Middle frontal gyrus (tissue), 1 donor: Measurements from ENCODE around the gene TFR2.
A peak's percentile ranks its signal among the peaks of the same experiment; 100 is the strongest.

Experiments used
- DNase-seq: peaks from one replicate; pipeline ENCODE4 v3.0.0-alpha.2; 2015; ENCODE audit warnings: low spot score; ENCODE audit errors: extremely low spot score

Gene TFR2

DNA sequence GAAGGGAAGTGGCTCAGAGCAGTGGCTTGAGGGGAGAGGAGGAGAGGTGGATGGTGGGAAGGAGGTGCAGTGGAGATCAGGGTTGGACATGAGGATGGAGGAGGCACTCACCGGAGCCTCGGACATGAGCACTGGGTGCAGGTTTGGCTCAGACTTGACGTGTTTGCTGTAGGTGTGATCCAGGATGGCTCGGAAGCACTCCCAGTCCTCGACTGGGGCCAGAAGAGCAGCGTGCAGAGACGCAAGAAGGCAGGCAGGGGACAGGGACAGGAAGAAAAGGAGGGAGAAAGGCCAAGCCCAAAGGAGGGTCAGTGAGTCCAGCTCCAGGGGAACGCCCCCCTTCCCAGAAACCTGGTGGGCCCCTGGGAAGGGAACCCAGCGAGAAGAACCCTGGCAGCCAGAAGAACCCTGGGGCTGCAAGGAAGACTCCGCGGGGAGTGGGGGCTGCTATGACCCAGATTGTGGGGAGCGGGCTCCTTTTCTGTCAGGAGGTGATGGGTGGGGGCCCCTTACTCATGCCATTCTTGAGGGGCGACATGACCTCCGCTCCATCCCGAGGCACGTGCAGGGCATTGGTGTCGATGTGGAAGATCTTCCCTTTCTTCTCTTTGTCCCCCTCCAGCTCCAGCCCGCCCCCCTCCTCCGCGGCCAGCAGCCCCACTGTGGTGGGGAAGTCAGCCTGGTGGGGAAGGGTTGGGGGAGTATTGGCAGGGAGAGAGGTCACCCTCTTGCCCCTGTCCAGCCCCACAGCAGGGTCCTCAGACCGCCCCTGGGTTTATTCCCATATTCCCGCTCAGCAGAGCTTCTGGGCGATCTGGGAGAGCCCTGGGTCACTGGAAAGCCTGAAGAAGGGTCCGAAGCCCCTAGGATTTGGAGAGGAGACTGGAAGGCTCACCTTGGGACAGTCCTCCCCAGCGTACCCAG is 13.8 kb upstream of the TFR2 start:
- no peak for DNase-seq

GRCh38 chr7:100649826-100650565 is 8.6 kb upstream of the TFR2 start:
- no peak for DNase-seq

GRCh38 chr7:100642534-100642907 is 1.2 kb upstream of the TFR2 start:
- DNase-seq: no peak

GRCh38 chr7:100641860-100642533 is 645 bp upstream of the TFR2 start:
- DNase-seq: no peak

- no peak for DNase-seq
Measured at GRCh38 chr7:100640517-100641440, 573 bp downstream of the TFR2 start.

DNA sequence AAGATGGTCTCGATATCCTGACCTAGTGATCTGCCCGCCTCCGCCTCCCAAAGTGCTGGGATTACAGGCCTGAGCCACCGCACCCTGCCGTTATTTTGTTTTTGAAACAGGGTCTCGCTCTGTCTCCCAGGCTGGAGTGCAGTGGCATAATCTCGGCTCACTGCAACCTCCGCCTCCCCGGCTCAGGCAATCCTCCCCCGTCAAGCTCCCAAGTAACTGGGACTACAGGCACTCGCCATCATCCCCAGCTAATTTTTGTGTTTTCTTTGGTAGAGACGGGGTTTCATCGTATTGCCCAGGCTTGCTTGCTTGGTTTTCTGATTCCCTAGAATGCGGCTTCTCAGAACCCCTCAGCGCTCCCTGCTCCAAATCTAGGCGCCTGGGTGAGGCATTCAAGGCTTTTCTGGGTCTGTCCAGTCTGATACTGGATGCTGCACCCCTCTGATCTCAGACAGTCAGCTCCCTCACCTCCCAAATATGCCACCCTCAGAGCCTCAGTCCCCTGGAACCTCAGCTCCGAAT is 1.3 kb downstream of the TFR2 start:
- DNase-seq: no peak

- DNase-seq: no peak
Measured at GRCh38 chr7:100632951-100633717, 8.2 kb downstream of the TFR2 start.

DNA sequence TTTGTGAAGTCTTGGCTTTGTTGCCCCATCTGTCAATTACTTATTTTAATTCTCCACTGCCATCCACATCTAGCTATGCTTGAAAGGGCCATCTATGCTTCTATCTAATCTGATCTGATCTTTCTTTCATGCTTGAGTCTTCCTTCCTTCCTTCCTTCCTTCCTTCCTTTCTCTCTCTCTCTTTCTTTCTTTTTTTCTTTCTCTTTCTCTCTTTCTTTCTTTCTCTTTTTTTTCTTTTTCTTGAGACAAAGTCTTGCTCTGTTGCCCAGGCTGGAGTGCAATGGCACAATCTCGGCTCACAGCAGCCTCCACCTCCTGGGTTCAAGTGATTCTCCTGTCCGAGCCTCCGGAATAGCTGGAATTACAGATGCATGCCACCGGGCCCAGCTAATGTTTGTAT is 11.3 kb downstream of the TFR2 start:
- DNase-seq: no peak

DNA sequence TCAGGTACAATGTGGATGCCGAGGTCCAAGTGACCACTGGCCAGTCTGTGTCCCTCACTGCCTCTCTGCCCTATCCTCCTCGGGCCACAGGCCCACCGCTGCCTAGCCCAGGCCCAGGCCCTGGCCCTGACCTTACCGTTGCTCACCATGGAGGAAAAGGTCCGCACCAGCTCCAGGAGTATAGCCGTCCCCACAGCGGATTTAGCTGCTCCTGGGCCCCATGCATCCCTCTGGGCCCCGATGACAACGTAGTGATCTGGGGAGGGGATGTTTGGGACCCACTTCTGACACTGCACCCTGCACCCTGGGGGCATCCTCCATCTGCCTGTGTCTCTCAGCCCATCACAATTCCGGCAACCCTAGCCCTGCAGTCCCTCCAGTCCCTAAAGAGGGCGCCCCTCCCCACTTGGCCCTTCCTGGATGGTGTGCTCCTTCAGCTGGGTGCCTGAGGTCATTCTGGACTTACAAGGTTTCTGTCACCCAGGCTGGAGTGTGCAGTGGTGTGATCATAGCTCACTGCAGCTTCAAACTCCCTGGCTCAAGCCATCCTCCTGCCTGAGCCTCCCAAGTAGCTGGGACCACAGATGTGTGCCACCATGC is 12.1 kb downstream of the TFR2 start:
- DNase-seq: no peak

DNA sequence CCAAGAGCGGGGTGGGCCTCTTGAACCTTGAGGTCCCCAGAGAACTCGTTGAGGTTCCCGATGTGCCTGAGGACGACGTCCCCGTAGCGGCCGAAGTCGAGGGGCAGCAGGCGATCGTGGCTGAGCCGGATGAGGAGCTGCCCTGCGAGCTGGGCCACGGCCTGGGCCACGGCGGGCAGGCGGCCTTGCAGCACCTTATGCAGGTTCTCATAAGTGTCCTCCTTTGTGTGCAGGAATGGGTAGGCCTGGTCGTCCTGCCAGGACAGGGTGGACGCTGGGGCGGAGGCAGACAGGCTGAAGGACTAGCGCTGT is 14.2 kb downstream of the TFR2 start:
- DNase-seq: no peak

DNA sequence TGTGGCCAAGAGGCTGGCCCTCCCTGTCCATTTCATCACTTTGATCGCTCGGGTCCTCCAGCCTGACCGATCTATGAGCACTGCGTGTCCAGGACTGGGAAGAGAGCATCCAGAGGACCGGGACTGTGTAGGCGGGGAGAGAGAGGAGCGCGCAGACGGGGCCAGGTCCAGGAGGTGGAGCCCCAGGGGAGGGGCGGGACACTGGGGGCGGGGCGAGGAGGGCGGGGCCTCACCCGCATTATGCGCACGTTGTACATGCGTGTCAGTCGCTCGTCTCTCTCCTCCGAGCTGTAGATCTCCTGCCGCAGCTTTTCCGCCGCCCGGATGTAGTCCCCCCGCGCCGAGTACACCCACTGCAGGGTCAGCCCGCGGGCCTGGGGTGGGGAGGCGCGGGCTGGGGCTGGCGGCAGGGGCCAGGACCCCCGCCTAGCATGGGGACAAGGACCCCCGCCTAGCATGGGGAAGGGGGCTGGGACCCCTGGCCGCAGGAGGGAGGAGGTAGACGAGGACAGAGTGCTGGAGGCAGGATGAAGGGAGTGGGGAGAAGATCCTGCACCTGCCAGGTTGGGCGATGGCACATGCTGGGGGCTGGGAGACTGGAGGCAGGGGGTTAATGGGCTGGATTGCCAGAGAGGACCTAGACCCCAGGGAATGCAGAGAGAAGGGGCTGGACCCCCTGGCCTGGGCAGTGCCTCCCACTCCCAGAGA is 14.7 kb downstream of the TFR2 start:
- DNase-seq: peak; percentile 29

DNA sequence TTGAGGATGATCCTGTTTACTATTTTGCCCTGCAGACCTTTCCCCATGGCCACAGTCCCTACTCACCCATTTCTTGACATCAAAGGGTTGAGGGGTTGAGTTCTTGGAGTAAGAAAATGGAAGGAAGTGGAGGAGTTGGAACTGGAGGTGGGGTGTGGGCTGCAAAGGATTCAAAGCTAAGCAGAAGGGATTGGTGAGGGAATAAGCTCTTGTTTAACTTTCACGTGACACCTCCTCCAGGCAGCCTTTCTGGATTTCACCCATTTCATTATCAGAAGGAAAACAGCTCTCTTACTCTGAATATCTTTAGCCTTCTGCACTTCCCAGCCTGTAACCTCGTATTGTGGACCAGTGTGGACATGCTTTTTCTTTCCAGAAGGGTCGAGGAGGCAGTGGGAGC is 15.3 kb downstream of the TFR2 start:
- DNase-seq: no peak

DNA sequence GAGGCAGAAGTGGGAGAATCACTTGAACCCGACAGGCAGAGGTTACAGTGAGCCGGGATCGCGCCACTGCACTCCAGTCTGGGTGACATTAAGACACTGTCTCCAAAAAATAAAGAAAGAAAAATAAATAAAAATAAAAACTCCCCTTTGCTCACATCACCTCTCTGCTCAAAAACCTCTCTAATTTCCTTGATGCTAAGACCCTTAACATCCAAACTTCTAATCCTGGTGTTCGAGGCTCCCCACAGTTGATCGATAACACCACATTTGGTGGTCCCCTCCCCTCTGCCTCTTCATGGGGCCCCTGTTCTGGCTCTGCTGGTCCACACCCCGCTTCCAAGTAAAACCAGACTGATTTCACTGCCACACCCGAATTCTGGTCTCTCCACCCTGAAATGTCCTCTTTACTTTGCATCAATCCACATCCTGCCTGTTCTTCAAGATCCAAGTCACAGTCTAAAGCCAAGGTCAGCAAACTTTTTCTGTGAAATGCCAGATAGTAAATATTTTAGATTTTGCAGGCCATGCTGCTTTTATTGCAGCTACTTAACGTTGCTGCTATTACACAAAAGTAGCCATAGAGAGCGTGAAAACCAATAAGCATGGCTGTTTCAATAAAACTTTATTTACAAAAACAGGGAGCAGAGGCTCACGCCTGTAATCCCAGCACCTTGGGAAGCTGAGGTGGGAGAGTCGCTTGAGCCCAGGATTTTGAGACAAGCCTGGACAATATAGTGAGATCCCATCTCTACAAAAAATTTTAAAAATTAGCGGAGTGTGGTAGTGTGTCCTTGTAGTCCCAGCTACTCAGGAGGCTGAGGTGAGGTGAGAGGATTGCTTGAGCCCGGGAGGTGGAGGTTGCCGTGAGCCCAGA is 17.2 kb downstream of the TFR2 start:
- DNase-seq: no peak

GRCh38 chr7:100621554-100621953 is 19.8 kb downstream of the TFR2 start:
- no peak for DNase-seq

DNA sequence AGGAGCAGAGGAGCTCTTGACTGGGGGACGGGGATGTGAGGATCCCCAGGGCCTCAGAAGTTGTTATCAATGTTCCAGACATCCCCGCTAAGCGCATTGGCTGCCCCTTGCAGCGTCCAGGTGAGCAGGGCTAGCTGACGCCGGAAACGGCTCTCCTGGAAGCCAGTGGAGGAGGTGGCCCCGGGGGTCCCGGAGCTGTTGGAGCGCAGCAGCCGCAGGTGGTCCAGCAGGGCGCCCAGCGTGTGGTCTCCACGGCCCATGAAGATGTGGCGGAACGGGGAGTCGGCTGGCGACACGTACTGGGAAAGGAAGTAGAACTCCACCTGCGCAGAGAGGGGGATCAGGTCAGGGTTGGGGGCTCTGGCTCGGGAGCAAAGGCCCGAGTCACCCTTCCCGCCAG is 20.5 kb downstream of the TFR2 start:
- no peak for DNase-seq

- DNase-seq: no peak
Measured at GRCh38 chr7:100620239-100620638, 21.1 kb downstream of the TFR2 start.

DNA sequence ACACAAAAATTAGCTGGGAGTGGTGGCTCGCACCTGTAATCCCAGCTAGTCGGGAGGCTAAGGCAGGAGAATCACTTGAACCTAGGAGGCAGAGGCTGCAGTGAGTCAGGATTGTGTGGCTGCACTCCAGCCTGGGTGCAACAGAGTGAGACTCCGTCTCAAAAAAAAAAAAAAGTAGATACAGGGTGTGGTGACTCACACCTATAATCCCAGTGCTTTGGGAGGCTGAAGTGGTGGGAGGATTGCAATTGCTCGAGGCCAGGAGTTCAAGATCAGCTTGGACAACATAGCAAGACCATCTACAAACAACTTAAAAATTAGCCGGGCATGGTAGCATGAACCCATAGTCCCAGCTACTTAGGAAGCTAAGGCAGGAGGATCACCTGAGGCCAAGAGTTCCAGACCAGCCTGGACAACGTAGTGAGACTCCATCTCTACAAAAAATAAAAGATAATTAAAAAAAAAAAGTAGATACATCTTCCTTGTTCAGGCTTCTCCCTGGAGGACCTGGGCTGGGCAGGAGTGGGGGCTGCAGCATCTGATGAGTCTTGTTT is 27.0 kb downstream of the TFR2 start:
- DNase-seq: no peak
